ENCODE data around the gene C12orf75.

DNA sequence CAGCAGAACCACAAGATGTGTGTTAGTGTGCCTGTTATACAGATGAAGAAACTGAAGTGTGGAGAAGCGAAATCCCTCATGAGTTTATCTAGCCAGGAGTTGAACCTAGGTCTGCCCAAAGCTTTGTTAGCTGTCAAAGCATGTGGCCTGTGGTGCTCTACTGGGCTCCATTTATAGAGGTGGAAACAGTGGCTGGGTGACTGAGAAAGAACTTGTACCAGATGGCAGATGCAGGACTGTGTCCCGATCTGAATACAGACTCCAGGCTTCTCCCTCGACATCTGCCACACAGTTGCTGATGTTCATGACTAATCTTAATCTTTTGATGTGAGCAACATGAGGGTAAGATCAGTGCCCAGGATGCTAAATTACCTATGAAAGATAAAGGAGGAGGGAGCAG is 89.1 kb downstream of the C12orf75 start:
- TF ChIP-seq EZH2 (IDR thresholded peaks at IDR 0.05) (no peak), POLR2AphosphoS5 (IDR thresholded peaks at IDR 0.05; ENCODE audit: borderline replicate concordance, low read depth, low read length) (no peak), FOXP2 (optimal IDR thresholded peaks at IDR 0.05; ENCODE audit: control extremely low read depth, extremely low read length, insufficient read depth) (no peak)

All from SK-N-MC (cell line).